ENCODE data around the gene FOXR2.

Gene FOXR2

GRCh38 chrX:55623100-55623499, at the start of gene FOXR2:
TSS of gene FOXR2 (plus strand) at chrX:55623400. CDS start at chrX:55623712, 312 bp downstream.
- DNase-seq = no peak

- no peak for DNase-seq
These were observed 44.1 kb upstream of the FOXR2 start for GRCh38 chrX:55579115-55579514.

GRCh38 chrX:55582447-55582846, 40.8 kb upstream of the FOXR2 start:
- no peak for DNase-seq

GRCh38 chrX:55593296-55593695, 29.9 kb upstream of the FOXR2 start:
- DNase-seq = no peak

- DNase-seq = no peak
These were observed 29.4 kb upstream of the FOXR2 start for GRCh38 chrX:55593756-55594257.

GRCh38 chrX:55598333-55598732, 24.9 kb upstream of the FOXR2 start:
- no peak for DNase-seq

- no peak for DNase-seq
These were observed 3.7 kb upstream of the FOXR2 start for GRCh38 chrX:55619547-55619946.

GRCh38 chrX:55624403-55624802, 1.2 kb downstream of the FOXR2 start:
- DNase-seq = no peak

- no peak for DNase-seq
These were observed 12.9 kb downstream of the FOXR2 start for GRCh38 chrX:55636109-55636508.

GRCh38 chrX:55638933-55639332, 15.7 kb downstream of the FOXR2 start:
- DNase-seq = no peak

- no peak for DNase-seq
These were observed 17.7 kb downstream of the FOXR2 start for GRCh38 chrX:55640854-55641253.

- DNase-seq = no peak
These were observed 25.2 kb downstream of the FOXR2 start for GRCh38 chrX:55648434-55648833.

- no peak for DNase-seq
These were observed 36.7 kb downstream of the FOXR2 start for GRCh38 chrX:55659931-55660330.

- DNase-seq = no peak
These were observed 40.4 kb downstream of the FOXR2 start for GRCh38 chrX:55663584-55663983.

GRCh38 chrX:55668084-55668483, 44.9 kb downstream of the FOXR2 start:
- DNase-seq = no peak

All from amniotic stem cell (primary cell).